ENCODE data around the gene LMNTD2.

GRCh38 chr11:537622-538430 is 22.7 kb downstream of the LMNTD2 start:
- no peak for TF ChIP-seq CTCF (IDR thresholded peaks at IDR 0.05)
- TF ChIP-seq ZFX (IDR thresholded peaks at IDR 0.05; ENCODE audit: borderline replicate concordance): no peak
